MCF 10A (cell line): Measurements from ENCODE around the gene DOK6. TPM values are rescaled to one million over a fixed set of nuclear protein-coding genes. Genes with fewer than 3 reads are reported as not detected.

ENCODE experiments used
- BruUV-seq: library from RNA; stranded (reverse); fragments of 400-500 nt; replicated peaks from 2 replicates; lab custom pipeline; 2021; lab: Mats Ljungman, UMichigan
- CTCF ChIA-PET: fragments of 300-600 bp; sonication (Branson Sonifier 250); formaldehyde crosslinking; extraction: SDS; loops from one replicate; lab custom pipeline; 2021; ENCODE audit warnings: antibody characterized with exemption, inconsistent platforms; lab: Yijun Ruan, JAX
- POLR2A ChIA-PET: fragments of 300-600, 350-650 bp; sonication (Branson Sonifier 250); formaldehyde crosslinking; extraction: SDS; loops from one replicate; lab custom pipeline; 2020; ENCODE audit warnings: antibody characterized with exemption, inconsistent platforms; lab: Yijun Ruan, JAX
- DNase-seq: peaks from one replicate; pipeline ENCODE4 v3.0.0-alpha.2; 2018; ENCODE audit not compliant: unreplicated experiment
- H3K27ac Mint-ChIP-seq: one replicate; pipeline ENCODE4 v1.8.0; 2022; ENCODE audit warnings: mild to moderate bottlenecking, low read depth, mixed read lengths; ENCODE audit not compliant: unreplicated experiment
- H3K27me3 Mint-ChIP-seq: one replicate; pipeline ENCODE4 v1.8.0; 2022; ENCODE audit warnings: mixed read lengths; ENCODE audit not compliant: insufficient read depth, unreplicated experiment
- H3K36me3 Mint-ChIP-seq: one replicate; pipeline ENCODE4 v1.8.0; 2022; ENCODE audit warnings: mild to moderate bottlenecking, moderate library complexity, mixed read lengths; ENCODE audit not compliant: insufficient read depth, unreplicated experiment
- H3K4me1 Mint-ChIP-seq: one replicate; pipeline ENCODE4 v1.8.0; 2022; ENCODE audit warnings: mixed read lengths; ENCODE audit not compliant: insufficient read depth, unreplicated experiment
- H3K4me3 Mint-ChIP-seq: one replicate; pipeline ENCODE4 v1.8.0; 2022; ENCODE audit warnings: mild to moderate bottlenecking, moderate library complexity, mixed read lengths; ENCODE audit not compliant: unreplicated experiment
- H3K9me3 Mint-ChIP-seq: one replicate; pipeline ENCODE4 v1.8.0; 2022; ENCODE audit warnings: mixed read lengths; ENCODE audit not compliant: unreplicated experiment
- intact Hi-C: fragments of 100-400 bp; cut with micrococcal nuclease; formaldehyde crosslinking; loops from 2 replicates; pipeline ENCODE4 v1.14.1; 2022
- total RNA-seq: library from RNA; stranded (reverse); gene quantifications from 2 replicates; pipeline ENCODE4 v1.2.3, GENCODE V29; 2022
- TF ChIP-seq, protein P1 (sequence below): fragments of 200-600 bp; IDR thresholded peaks from one replicate; pipeline ENCODE4 v1.8.0; 2022; ENCODE audit warnings: antibody characterized with exemption, mild to moderate bottlenecking; ENCODE audit not compliant: unreplicated experiment

The DOK6 gene
- total RNA-seq, 1 experiment from 2014 or later = not detected

DNA sequence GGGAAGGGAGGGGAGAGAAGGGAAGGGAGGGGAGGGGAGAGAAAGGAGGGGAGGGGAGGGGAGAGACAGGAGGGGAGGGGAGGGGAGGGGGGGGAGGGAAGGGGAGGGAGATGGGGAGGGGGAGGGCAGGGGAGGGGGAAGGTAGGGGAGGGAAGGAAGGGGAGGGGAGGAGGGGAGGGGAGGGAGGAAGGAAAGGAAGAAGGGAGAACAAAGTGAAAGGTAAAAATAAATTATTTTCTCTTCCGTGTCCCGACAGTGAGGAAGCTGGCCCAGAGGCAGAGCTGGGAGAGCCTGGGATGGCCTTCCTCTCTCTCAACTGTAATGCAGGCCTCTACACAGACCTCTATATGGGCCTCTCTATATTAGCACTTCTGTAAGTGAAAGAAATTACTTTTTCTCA lies 493.8 kb downstream of the DOK6 start:
- no peaks in the 10 kb centered on the region for H3K4me1 Mint-ChIP-seq
- no peak overlapping the region for H3K27ac Mint-ChIP-seq
- intact Hi-C loops = no loop called here
- no TSS peak for BruUV-seq
- POLR2A ChIA-PET = no interaction called here
- H3K4me3 Mint-ChIP-seq = no peak overlapping the region
- no peaks in the 10 kb centered on the region for H3K9me3 Mint-ChIP-seq
- CTCF ChIA-PET = no interaction called here
- H3K36me3 Mint-ChIP-seq = peaks cover 5% of the 10 kb centered on the region
- no peak for DNase-seq
- H3K27me3 Mint-ChIP-seq = no peaks in the 10 kb centered on the region
- TF ChIP-seq, protein P1, sequence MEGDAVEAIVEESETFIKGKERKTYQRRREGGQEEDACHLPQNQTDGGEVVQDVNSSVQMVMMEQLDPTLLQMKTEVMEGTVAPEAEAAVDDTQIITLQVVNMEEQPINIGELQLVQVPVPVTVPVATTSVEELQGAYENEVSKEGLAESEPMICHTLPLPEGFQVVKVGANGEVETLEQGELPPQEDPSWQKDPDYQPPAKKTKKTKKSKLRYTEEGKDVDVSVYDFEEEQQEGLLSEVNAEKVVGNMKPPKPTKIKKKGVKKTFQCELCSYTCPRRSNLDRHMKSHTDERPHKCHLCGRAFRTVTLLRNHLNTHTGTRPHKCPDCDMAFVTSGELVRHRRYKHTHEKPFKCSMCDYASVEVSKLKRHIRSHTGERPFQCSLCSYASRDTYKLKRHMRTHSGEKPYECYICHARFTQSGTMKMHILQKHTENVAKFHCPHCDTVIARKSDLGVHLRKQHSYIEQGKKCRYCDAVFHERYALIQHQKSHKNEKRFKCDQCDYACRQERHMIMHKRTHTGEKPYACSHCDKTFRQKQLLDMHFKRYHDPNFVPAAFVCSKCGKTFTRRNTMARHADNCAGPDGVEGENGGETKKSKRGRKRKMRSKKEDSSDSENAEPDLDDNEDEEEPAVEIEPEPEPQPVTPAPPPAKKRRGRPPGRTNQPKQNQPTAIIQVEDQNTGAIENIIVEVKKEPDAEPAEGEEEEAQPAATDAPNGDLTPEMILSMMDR = no peak

DNA sequence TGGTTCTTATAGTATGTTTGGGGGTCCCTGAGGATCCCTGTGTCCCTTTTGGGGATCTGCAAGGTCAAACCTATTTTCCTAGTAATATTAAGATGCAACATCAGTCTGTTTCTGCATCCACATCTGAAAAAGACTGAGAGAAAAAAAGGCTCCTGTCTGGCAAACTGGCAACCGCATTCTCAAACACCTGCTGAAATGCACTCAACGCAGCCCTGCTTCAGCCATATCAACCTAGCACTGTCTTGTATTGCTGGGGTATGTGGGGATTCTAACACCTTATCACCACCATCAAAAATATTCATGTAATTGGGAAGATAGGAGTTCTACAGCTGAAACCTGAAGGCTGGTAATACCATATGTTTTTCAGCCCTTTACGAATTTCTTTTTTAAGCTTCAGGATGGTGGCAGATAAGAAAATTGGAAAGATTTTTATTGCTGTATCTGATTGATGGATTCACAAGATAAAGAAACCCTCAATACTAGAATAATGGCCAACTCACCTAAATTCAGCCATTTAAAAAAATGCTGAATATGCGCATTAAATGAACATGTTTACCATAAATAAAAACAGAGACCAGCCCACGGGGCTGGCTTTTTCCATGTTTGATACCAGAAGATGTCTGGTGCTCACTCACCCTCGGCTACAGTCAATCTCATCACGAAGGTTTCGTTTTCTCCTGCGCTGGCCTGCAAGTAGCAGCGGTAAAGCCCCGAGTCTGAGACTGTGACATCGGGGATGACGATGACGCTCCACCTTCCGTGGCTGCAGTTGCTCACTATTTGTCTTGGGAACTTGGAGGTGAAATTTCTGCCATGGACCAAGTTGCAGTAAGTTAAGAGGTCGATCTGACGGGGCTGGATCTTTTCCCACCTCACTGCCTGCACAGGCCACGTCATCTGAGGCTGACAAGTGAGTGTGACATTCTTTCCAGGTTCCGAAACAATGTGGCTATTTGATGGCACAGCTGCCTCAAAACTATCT lies 494.7 kb downstream of the DOK6 start:
- DNase-seq = no peak
- intact Hi-C loops = no loop called here
- Mint-ChIP-seq H3K4me1 (no peaks in the 10 kb centered on the region), H3K27me3 (no peaks in the 10 kb centered on the region), H3K4me3 (no peak overlapping the region), H3K36me3 (peaks cover 5% of the 10 kb centered on the region), H3K9me3 (no peaks in the 10 kb centered on the region), H3K27ac (no peak overlapping the region)
- no TSS peak for BruUV-seq
- ChIA-PET POLR2A (no interaction called here), CTCF (no interaction called here)
- TF ChIP-seq, protein P1 = no peak

DNA sequence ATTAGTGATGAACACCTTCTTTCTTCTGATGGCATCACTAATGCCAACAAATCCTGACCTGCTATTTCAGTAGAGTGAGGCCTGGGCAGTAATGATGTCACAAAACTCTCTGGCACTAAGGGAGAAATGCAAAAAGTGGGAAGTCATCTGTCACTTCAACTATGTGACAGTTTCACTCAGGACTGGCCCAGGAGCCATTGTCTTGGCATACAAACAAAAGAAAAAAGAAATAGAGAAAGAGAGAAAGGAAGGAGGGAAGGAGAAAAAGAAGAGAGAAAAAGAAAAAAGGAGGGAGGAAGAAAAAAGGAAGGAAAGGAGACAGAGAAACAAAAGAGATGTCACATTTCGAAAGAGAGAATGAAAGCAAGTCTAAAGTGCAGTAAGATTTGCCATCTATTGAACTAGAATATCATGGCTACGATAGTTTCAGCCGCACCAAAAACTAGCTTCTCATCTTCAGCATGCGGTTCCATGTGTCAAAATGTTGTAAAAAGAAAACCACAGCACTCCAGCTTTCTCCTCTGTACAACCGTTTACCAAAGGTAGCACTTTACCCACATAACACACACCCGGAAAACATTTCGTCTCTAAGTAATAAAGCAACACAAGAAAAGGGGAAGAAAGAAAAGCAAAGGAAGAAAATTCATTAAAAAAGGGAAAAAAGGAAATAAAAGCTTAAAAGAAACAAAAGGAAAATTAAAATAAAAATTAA lies 496.9 kb downstream of the DOK6 start:
- ChIA-PET POLR2A (no interaction called here), CTCF (interaction anchor here (0.6 to 1.0 kb wide), 2 partner anchors 9 to 21 kb away, joined by 3 to 4 read pairs; no protein-coding TSS in a partner anchor)
- Mint-ChIP-seq H3K27me3 (no peaks in the 10 kb centered on the region), H3K9me3 (no peaks in the 10 kb centered on the region), H3K4me1 (no peaks in the 10 kb centered on the region), H3K27ac (no peak overlapping the region), H3K4me3 (no peak overlapping the region), H3K36me3 (peaks cover 17% of the 10 kb centered on the region)
- BruUV-seq = no TSS peak
- no peak for DNase-seq
- intact Hi-C loops = no loop called here
- TF ChIP-seq, protein P1 = no peak

DNA sequence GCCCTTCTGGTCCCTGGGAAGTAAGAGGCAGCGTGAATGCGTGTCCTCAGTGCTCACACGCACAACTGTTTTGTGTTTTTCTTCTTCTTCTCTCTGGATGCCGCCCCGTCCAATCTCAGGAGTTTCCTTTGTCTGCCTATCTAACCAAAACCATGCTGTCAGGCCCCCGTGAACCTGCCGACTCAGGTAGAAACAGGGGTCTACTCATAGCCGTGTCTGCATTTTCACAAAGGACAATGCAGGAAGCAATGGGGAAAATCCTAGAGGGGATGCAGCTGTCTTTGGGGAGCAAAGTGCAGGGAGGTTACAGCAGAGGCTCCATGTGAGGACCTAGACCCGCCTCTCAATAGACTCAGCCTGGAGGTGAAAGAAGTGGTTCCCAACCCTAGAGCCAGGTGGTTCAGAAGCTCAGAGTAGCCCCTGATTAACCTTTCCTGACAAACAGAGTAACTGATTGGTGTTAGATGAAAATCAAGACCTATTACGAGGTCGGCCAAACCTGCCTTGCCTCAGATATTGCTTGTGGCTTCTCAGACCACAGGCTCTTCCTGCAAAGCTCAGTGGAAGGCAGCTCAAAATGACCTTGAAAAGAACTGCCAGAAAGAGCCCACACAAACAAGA lies 497.7 kb downstream of the DOK6 start:
- TF ChIP-seq, protein P1 = no peak
- Mint-ChIP-seq H3K4me1 (no peaks in the 10 kb centered on the region), H3K27ac (no peak overlapping the region), H3K36me3 (peaks cover 19% of the 10 kb centered on the region), H3K4me3 (no peak overlapping the region), H3K9me3 (no peaks in the 10 kb centered on the region), H3K27me3 (no peaks in the 10 kb centered on the region)
- no peak for DNase-seq
- no TSS peak for BruUV-seq
- intact Hi-C loops = no loop called here
- ChIA-PET POLR2A (no interaction called here), CTCF (interaction anchor here (0.6 kb wide), 1 partner anchor 20 kb away, joined by 3 read pairs; no protein-coding TSS in a partner anchor)
